Immature natural killer cell (primary cell): Measurements from ENCODE around the gene MAVS. TPM values are rescaled to one million over a fixed set of nuclear protein-coding genes. Genes with fewer than 3 reads are reported as not detected.
"Not testable (repeated sequence)": the region's sequence is repeated elsewhere in the genome, so short reads cannot be mapped to it uniquely, and the experiment has no call there.

Source experiments
- DNase-seq, 3 donors: peaks; one replicate each; pipeline ENCODE4 v3.0.0; 2022; ENCODE audit warnings: mixed read lengths in 1 of 3
- H3K27ac Mint-ChIP-seq, 6 donors: one replicate each; pipeline ENCODE4 v1.8.0; 2020; ENCODE audit warnings: mixed read lengths in 6 of 6, mild to moderate bottlenecking in 5 of 6, inconsistent platforms in 4 of 6, moderate library complexity in 3 of 6
- H3K27me3 Mint-ChIP-seq, 3 donors: one replicate each; pipeline ENCODE4 v1.8.0; 2020 to 2021; ENCODE audit warnings: low read depth in 3 of 3, mild to moderate bottlenecking in 3 of 3, mixed read lengths in 3 of 3, moderate library complexity in 3 of 3, inconsistent platforms in 1 of 3
- H3K36me3 Mint-ChIP-seq, 3 donors: one replicate each; pipeline ENCODE4 v1.8.0; 2020; ENCODE audit warnings: mixed read lengths in 3 of 3, inconsistent platforms in 2 of 3, mild to moderate bottlenecking in 2 of 3
- H3K4me1 Mint-ChIP-seq, 2 donors: one replicate each; pipeline ENCODE4 v1.8.0; 2020; ENCODE audit warnings: inconsistent platforms in 2 of 2, mild to moderate bottlenecking in 2 of 2, mixed read lengths in 2 of 2, moderate library complexity in 1 of 2
- H3K4me3 Mint-ChIP-seq, 5 donors: one replicate each; pipeline ENCODE4 v1.8.0; 2020; ENCODE audit warnings: mild to moderate bottlenecking in 5 of 5, mixed read lengths in 5 of 5, inconsistent platforms in 3 of 5, moderate library complexity in 3 of 5
- H3K9me3 Mint-ChIP-seq, 6 donors: one replicate each; pipeline ENCODE4 v1.8.0; 2020; ENCODE audit warnings: mild to moderate bottlenecking in 6 of 6, mixed read lengths in 6 of 6, inconsistent platforms in 4 of 6, moderate library complexity in 3 of 6
- polyA plus RNA-seq, 3 donors: library from polyadenylated mRNA; unstranded; fragments of 300-500 nt; fragmentation: Illumina TruSeq; gene quantifications; one replicate each; pipeline ENCODE4 v1.2.3, GENCODE V29; 2021

Gene MAVS
- polyA plus RNA-seq, 3 donors from 2014 or later = 1.8 to 9.3 (median 2.5) TPM

DNA sequence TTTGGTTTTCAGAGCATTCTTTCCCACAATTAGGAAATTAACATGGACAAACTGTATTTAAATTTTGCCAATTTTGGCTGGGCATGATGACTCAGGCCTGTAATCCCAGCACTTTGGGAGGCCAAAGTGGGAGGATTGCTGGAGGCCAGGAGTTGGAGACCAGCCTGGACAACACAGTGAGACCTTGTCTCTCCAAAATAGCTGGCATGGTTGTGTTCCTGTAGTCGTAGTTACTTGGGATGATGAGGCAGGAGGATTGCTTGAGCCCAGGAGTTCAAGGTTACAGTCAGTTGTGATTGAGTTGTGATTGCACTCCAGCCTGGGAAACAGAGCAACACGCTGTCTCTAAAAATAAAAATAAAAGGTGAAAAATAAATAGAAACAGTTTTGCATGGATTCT lies 57.6 kb downstream of the MAVS start:
- H3K4me3 Mint-ChIP-seq = no peak overlapping the region
- peaks cover 79 to 89% of the 10 kb centered on the region in 2 donors for H3K4me1 Mint-ChIP-seq
- H3K36me3 Mint-ChIP-seq = peaks cover 0 to 10% (median 5%) of the 10 kb centered on the region in 3 donors
- DNase-seq = no peak
- H3K27ac Mint-ChIP-seq = peak overlapping the region in 1 of 6 donors; percentile 16
- no peaks in the 10 kb centered on the region for H3K9me3 Mint-ChIP-seq
- peaks cover 0 to 7% (median 3%) of the 10 kb centered on the region in 3 donors for H3K27me3 Mint-ChIP-seq

- DNase-seq = no peak
- peak overlapping the region in 4 of 6 donors; percentile 19 to 60 (median 34) for H3K27ac Mint-ChIP-seq
- H3K9me3 Mint-ChIP-seq = no peaks in the 10 kb centered on the region
- peaks cover 75 to 86% of the 10 kb centered on the region in 2 donors for H3K4me1 Mint-ChIP-seq
- peaks cover under 1 to 10% (median 5%) of the 10 kb centered on the region in 3 donors for H3K36me3 Mint-ChIP-seq
- peak overlapping the region in 1 of 5 donors; percentile 27 for H3K4me3 Mint-ChIP-seq
- peaks cover 0 to 7% (median 3%) of the 10 kb centered on the region in 3 donors for H3K27me3 Mint-ChIP-seq
Observed at GRCh38 chr20:3904857-3905256, 58.2 kb downstream of the MAVS start.

DNA sequence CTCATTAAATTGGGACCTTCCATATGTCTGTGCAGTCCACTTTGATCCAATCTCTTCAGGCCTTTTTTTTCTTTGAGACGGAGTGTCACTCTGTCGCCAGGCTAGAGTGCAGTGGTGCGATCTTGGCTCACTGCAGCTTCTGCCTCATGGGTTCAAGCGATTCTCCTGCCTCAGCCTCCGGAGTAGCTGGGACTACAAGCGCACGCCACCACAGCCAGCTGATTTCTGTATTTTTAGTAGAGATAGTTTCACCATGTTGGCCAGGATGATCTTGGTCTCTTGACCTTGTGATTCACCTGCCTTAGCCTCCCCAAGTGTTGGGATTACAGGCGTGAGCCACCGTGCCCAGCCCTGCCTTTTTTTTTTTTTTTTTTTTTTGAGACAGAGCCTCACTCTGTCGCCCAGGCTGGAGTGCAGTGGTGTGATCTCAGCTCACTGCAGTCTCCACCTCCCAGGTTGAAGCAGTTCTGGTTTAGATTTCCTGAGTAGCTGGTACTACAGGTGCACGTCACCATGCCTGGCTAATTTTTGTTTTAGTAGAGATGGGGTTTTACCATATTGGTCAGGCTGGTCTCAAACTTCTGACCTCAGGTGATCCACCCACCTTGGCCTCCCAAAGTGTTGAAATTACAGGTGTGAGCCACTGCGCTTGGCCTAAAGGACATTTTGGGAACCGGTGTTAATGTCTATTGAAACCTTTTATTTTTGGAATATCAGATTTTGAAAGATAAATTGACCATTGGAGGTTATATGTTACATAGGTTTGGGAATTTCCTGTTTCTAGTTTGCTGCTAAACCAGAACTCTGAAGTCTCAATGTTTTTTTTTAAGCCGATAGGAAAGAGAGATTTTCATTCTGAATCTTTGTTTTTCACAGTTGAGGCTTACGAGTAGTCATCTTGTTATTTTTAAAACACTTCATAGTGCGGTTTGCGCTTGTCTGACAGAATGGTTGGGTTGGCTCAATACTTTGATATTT lies 60.4 kb downstream of the MAVS start:
- H3K27ac Mint-ChIP-seq = peak overlapping the region in 5 of 6 donors; percentile 39 to 87 (median 81)
- peak in 2 of 3 donors; percentile 22 to 24 for DNase-seq
- H3K4me3 Mint-ChIP-seq = peak overlapping the region; percentile 4 to 78 (median 57)
- peaks cover 70 to 82% of the 10 kb centered on the region in 2 donors for H3K4me1 Mint-ChIP-seq
- not testable (repeated sequence) for H3K9me3 Mint-ChIP-seq, H3K27me3 Mint-ChIP-seq
- H3K36me3 Mint-ChIP-seq = peaks cover 11 to 23% (median 13%) of the 10 kb centered on the region in 3 donors

- no peak for DNase-seq
- Mint-ChIP-seq H3K27ac (no peak overlapping the region), H3K36me3 (peaks cover 18 to 33% (median 20%) of the 10 kb centered on the region in 3 donors), H3K4me3 (no peak overlapping the region), H3K4me1 (peaks cover 55 to 72% of the 10 kb centered on the region in 2 donors), H3K9me3 (no peaks in the 10 kb centered on the region), H3K27me3 (peaks cover 5 to 6% (median 5%) of the 10 kb centered on the region in 3 donors)
Observed at GRCh38 chr20:3908667-3909066, 62.0 kb downstream of the MAVS start.

DNA sequence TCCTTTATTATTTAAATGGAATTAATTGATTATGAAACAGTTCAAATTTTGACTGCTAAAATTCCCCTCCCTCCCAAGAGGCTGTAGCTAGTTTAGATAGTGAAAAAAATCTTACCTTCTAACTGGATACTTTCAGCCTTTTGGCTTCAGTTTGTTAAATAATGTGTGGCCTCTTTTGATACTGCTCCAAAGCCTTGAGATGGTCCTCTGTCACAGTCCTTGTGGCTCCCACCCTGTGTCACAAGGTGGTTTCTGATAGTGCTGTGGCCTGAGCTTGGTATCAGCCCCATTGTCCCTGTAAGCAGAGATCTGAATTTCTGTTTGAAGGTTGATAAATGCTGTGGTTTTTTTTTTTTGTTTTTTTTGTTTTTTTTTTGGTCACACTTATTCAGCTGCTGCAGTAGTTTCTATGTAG lies 63.3 kb downstream of the MAVS start:
- H3K27ac Mint-ChIP-seq = peak overlapping the region in 4 of 6 donors; percentile 21 to 57 (median 36)
- no peaks in the 10 kb centered on the region for H3K9me3 Mint-ChIP-seq
- DNase-seq = no peak
- H3K4me3 Mint-ChIP-seq = no peak overlapping the region
- peaks cover 44 to 62% of the 10 kb centered on the region in 2 donors for H3K4me1 Mint-ChIP-seq
- peaks cover 5 to 6% (median 6%) of the 10 kb centered on the region in 3 donors for H3K27me3 Mint-ChIP-seq
- peaks cover 23 to 36% (median 28%) of the 10 kb centered on the region in 3 donors for H3K36me3 Mint-ChIP-seq

DNA sequence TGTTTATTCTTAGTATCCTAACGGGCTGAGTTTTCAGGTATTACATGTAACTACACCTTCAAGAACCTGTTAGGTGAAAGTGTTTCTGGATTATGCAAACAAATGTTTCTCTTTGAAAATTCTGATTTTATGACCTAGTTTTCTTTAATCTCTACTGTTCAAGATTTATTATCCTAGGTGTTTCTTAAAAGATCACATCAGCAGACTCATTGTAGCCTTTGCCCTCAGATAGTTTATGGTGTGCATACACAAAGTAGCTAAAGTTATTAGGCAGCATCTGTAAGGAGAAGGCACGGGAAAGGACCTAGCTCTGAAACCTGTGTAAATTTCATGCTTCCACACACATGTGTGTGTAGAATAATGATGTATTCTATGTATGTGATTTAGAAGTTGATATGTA lies 64.2 kb downstream of the MAVS start:
- H3K9me3 Mint-ChIP-seq = no peaks in the 10 kb centered on the region
- no peak overlapping the region for H3K4me3 Mint-ChIP-seq
- peaks cover 23 to 41% (median 28%) of the 10 kb centered on the region in 3 donors for H3K36me3 Mint-ChIP-seq
- peaks cover 47 to 68% of the 10 kb centered on the region in 2 donors for H3K4me1 Mint-ChIP-seq
- no peak for DNase-seq
- H3K27ac Mint-ChIP-seq = peak overlapping the region in 1 of 6 donors; percentile 57
- peaks cover 5 to 6% (median 6%) of the 10 kb centered on the region in 3 donors for H3K27me3 Mint-ChIP-seq

GRCh38 chr20:3911956-3912355 lies 65.3 kb downstream of the MAVS start:
- H3K4me1 Mint-ChIP-seq = peaks cover 45 to 70% of the 10 kb centered on the region in 2 donors
- no peak for DNase-seq
- no peaks in the 10 kb centered on the region for H3K9me3 Mint-ChIP-seq
- peak overlapping the region in 2 of 6 donors; percentile 25 to 41 for H3K27ac Mint-ChIP-seq
- peaks cover 3 to 6% (median 5%) of the 10 kb centered on the region in 3 donors for H3K27me3 Mint-ChIP-seq
- H3K4me3 Mint-ChIP-seq = no peak overlapping the region
- H3K36me3 Mint-ChIP-seq = peaks cover 27 to 41% (median 28%) of the 10 kb centered on the region in 3 donors

DNA sequence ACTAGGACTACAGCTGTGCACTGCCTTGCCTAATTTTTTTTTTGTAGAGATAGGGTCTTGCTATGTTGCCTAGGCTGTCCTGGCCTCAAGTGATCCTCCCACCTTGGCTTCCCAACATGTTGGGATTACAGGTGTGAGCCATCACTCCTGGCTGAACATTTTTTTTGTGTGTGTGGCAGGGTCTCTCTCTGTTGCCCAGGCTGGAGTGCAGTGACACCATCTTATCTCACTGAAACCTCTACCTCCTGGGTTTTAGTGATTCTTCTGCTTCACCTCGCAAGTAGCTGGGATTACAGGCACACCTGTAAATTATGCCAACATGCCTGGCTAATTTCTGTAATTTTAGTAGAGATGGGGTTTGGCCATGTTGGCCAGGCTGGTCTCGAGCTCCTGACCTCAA lies 67.8 kb downstream of the MAVS start:
- Mint-ChIP-seq H3K9me3 (no peaks in the 10 kb centered on the region), H3K27me3 (peaks cover 3 to 5% (median 3%) of the 10 kb centered on the region in 3 donors), H3K36me3 (peaks cover 28 to 41% (median 39%) of the 10 kb centered on the region in 3 donors), H3K4me3 (no peak overlapping the region), H3K27ac (peak overlapping the region in 1 of 6 donors; percentile 22), H3K4me1 (peaks cover 30 to 68% of the 10 kb centered on the region in 2 donors)
- no peak for DNase-seq

DNA sequence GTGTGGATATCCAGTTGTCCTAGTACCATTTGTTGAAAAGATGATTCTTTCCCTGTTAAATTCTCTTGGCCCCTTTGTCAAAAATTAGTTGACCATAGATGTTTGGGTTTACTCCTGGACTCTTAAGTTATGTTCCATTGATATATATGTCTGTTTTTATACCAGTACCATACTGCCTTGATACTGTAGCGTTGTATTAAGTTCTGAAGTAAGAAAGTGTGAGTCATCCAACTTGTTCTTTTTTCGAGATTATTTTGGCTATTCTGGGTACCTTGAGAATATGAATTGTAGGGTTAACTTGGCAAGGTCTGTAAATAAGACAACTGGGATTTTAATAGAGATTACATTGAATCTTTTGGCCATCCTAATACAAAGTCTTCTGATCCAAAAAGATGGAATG lies 69.1 kb downstream of the MAVS start:
- Mint-ChIP-seq H3K36me3 (peaks cover 21 to 39% (median 34%) of the 10 kb centered on the region in 3 donors), H3K4me3 (no peak overlapping the region), H3K27ac (peak overlapping the region in 3 of 6 donors; percentile 9 to 42 (median 40)), H3K4me1 (peaks cover 21 to 61% of the 10 kb centered on the region in 2 donors), H3K9me3 (no peaks in the 10 kb centered on the region), H3K27me3 (peaks cover 2 to 5% (median 3%) of the 10 kb centered on the region in 3 donors)
- DNase-seq = no peak

DNA sequence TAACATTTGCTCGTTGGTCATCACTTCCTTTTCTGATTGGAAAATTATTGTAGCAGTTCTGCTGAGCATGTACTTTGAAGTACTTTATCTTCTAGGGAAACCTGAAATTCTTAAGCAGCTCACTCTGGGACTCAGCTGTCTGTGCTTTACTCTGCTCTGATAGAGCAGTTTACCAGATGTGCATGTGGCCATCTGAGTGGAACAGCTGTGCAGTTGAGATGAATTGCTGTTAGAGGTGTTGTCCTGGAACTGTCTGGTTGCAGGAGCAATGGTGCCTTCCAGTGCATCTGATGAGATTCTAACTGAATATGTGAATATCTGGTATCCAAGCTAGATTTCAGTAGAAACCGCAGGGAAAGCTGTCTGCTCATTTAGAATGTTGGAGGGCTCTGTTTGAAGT lies 69.7 kb downstream of the MAVS start:
- no peak for DNase-seq
- Mint-ChIP-seq H3K9me3 (no peaks in the 10 kb centered on the region), H3K36me3 (peaks cover 21 to 34% (median 34%) of the 10 kb centered on the region in 3 donors), H3K4me1 (peaks cover 21 to 56% of the 10 kb centered on the region in 2 donors), H3K27ac (peak overlapping the region in 3 of 6 donors; percentile 1 to 24 (median 9)), H3K4me3 (no peak overlapping the region), H3K27me3 (peaks cover 2 to 5% (median 3%) of the 10 kb centered on the region in 3 donors)

DNA sequence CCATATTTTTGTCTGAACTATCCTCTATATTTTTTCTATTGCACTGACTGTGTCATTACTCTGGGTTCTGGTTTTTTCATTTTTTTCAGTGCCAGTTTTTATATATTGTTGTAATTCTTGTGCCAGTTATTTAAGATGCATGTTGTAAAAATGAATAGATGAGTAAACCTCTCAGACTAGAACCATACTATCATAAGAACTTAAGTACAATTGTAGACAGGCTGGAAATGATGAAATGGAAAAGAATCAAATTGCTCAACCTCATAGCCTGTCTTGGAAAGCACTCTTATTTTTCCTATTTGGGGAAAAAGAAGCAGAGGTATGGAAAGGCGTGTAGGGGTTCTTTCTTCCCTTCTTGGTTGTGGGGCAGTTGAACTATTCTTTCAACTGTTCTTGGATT lies 72.7 kb downstream of the MAVS start:
- H3K9me3 Mint-ChIP-seq = no peaks in the 10 kb centered on the region
- no peak overlapping the region for H3K4me3 Mint-ChIP-seq
- peak overlapping the region in 1 of 6 donors; percentile 1 for H3K27ac Mint-ChIP-seq
- no peak for DNase-seq
- peaks cover under 1 to 4% (median 2%) of the 10 kb centered on the region in 3 donors for H3K27me3 Mint-ChIP-seq
- peaks cover 9 to 35% (median 31%) of the 10 kb centered on the region in 3 donors for H3K36me3 Mint-ChIP-seq
- peaks cover 39 to 73% of the 10 kb centered on the region in 2 donors for H3K4me1 Mint-ChIP-seq

DNA sequence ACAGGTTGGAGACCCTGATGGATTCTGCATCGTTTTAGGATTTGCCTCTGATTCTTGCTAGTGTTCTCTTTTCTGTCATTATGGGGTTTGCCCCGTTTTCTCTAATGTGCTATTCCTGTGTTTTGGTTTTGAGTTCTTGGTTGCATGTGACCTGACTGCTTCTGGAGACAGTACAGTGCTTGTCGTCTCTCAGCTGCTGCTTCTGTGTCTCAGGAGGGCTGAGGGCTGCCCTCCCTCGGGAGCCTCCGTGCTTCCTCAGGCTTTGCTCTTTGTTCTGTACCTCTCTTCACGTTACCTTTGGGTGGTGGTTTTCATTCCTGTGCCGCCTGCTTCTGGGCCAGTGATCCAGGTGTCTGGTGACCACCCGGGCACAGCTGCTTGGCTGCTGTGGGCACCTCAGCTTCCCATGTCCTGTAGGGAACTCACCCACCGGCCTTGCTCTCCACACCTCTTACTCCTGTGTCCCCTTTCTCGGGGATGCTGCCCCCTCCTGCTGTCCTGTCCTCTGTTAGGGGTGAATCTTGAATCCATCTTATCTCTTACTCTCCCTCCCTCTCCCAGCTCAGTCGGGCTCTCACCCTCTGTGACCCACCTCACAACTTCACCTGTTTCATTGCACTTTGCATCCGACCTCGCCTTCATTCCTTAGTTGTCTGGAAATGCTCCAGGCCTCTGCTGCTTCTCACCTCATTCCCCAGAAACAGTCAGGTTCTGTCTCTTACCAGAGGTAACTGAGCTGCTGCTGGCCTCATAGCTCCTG lies 75.8 kb downstream of the MAVS start:
- peaks cover 4 to 30% (median 23%) of the 10 kb centered on the region in 3 donors for H3K36me3 Mint-ChIP-seq
- H3K27ac Mint-ChIP-seq = peak overlapping the region; percentile 5 to 73 (median 59)
- peaks cover 7 to 13% (median 8%) of the 10 kb centered on the region in 3 donors for H3K27me3 Mint-ChIP-seq
- DNase-seq = no peak
- H3K4me3 Mint-ChIP-seq = no peak overlapping the region
- H3K4me1 Mint-ChIP-seq = peaks cover 51 to 75% of the 10 kb centered on the region in 2 donors
- no peaks in the 10 kb centered on the region for H3K9me3 Mint-ChIP-seq

DNA sequence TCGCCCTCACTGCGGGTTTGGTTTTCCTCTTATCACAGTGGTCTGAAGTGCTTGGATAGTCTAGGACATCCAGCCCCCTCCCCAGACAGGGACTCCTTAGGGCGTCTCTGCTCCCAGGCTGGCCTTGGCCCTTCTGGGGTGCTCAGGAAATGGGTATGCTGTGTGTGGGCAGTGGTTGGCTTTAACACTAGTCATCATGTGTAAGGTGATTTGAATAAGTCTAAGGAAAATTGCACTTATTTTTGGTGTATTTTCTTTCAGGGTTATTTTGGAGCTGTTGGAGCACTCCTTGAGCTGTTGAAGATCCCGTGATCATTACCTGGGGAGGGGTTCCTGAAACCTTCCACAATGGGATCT lies 76.3 kb downstream of the MAVS start:
- peaks cover 56 to 77% of the 10 kb centered on the region in 2 donors for H3K4me1 Mint-ChIP-seq
- H3K9me3 Mint-ChIP-seq = no peaks in the 10 kb centered on the region
- no peak for DNase-seq
- peaks cover 4 to 27% (median 22%) of the 10 kb centered on the region in 3 donors for H3K36me3 Mint-ChIP-seq
- no peak overlapping the region for H3K4me3 Mint-ChIP-seq
- H3K27ac Mint-ChIP-seq = peak overlapping the region; percentile 55 to 73 (median 64)
- peaks cover 7 to 13% (median 8%) of the 10 kb centered on the region in 3 donors for H3K27me3 Mint-ChIP-seq
